K562 (cell line): ENCODE results near the gene B3GALT4. TPM values are rescaled to one million over a fixed set of nuclear protein-coding genes. Genes with fewer than 3 reads are reported as not detected.

Experiments
- C11orf30 ChIP-seq: fragments of 450-650 bp; IDR thresholded peaks from 2 replicates; pipeline ENCODE4 v1.6.1; 2016; ENCODE audit warnings: low read depth, mild to moderate bottlenecking
- CBFB ChIP-seq: sonication (generic); formaldehyde crosslinking; IDR thresholded peaks from 2 replicates; pipeline ENCODE4 v1.4.0; 2020; ENCODE audit warnings: mild to moderate bottlenecking, missing genetic modification reagents
- KHSRP ChIP-seq: fragments of 450-650 bp; IDR thresholded peaks from 2 replicates; pipeline ENCODE4 v1.6.1; 2017
- NCOA2 ChIP-seq, 2 experiments: fragments of 450-650 bp; IDR thresholded peaks; 2 replicates each; pipeline ENCODE4 v1.6.1; 2018; ENCODE audit warnings: mild to moderate bottlenecking in 2 of 2, moderate library complexity in 1 of 2; ENCODE audit not compliant: partially characterized antibody in 2 of 2
- NELFE ChIP-seq: IDR thresholded peaks from 2 replicates; pipeline ENCODE4 v1.6.1; 2011; ENCODE audit warnings: mild to moderate bottlenecking; ENCODE audit not compliant: insufficient read depth, insufficient read length
- NR1H2 ChIP-seq: sonication (generic); formaldehyde crosslinking; IDR thresholded peaks from 2 replicates; pipeline ENCODE4 v1.4.0; 2020; ENCODE audit warnings: mild to moderate bottlenecking, missing genetic modification reagents
- PML ChIP-seq: IDR thresholded peaks from 2 replicates; pipeline ENCODE4 v1.6.1; 2012; ENCODE audit warnings: low read length, inconsistent platforms
- RBM15 ChIP-seq: fragments of 200-400 bp; formaldehyde crosslinking; IDR thresholded peaks from 2 replicates; pipeline ENCODE4 v1.6.1; 2018; ENCODE audit warnings: mild to moderate bottlenecking, low read length, moderate library complexity; ENCODE audit not compliant: insufficient read depth
- RBM39 ChIP-seq: fragments of 200-400 bp; formaldehyde crosslinking; optimal IDR thresholded peaks from 2 replicates; pipeline ENCODE3; 2018; ENCODE audit warnings: low read depth, low read length
- RFX7 ChIP-seq: fragments of 250-450 bp; sonication (Bioruptor Pico); IDR thresholded peaks from 2 replicates; pipeline ENCODE4 v1.5.1; 2021; ENCODE audit warnings: mild to moderate bottlenecking
- SUPT5H ChIP-seq: fragments of 450-650 bp; IDR thresholded peaks from 2 replicates; pipeline ENCODE4 v1.6.1; 2016
- TAF15 ChIP-seq: fragments of 200-400 bp; formaldehyde crosslinking; IDR thresholded peaks from 2 replicates; pipeline ENCODE4 v1.6.1; 2017; ENCODE audit warnings: mild to moderate bottlenecking, low read depth, low read length, moderate library complexity
- ZKSCAN1 ChIP-seq: fragments of 150-350 bp; IDR thresholded peaks from 2 replicates; pipeline ENCODE4 v1.6.1; 2016; ENCODE audit warnings: low read depth, low read length
- ZNF212 ChIP-seq: fragments of 450-650 bp; formaldehyde crosslinking; IDR thresholded peaks from 2 replicates; pipeline ENCODE4 v1.4.0; 2020; ENCODE audit warnings: mild to moderate bottlenecking
- ZNF24 ChIP-seq: fragments of 450-650 bp; IDR thresholded peaks from 2 replicates; pipeline ENCODE4 v1.6.1; 2016
- ZNF408 ChIP-seq: fragments of 250-450 bp; sonication (Bioruptor Pico); IDR thresholded peaks from 2 replicates; pipeline ENCODE4 v1.4.0; 2020; ENCODE audit warnings: low read depth, mild to moderate bottlenecking, moderate library complexity
- ZNF589 ChIP-seq: fragments of 200-800 bp; sonication (Bioruptor generic); IDR thresholded peaks from 2 replicates; pipeline ENCODE4 v1.6.1; 2016; ENCODE audit warnings: low read depth, missing genetic modification characterization, missing compliant biosample characterization
- ZNF75A ChIP-seq: fragments of 450-650 bp; formaldehyde crosslinking; IDR thresholded peaks from 2 replicates; pipeline ENCODE4 v1.4.0; 2020; ENCODE audit warnings: mild to moderate bottlenecking
- polyA plus RNA-seq, 8 experiments: library from polyadenylated mRNA; depleted of rRNA in 4 of 8; stranded (reverse) in 5 of 8; unstranded in 3 of 8; fragments of >200 nt; fragmentation: Nextera tagmentation in 2 of 8; fragmentation: Illumina TruSeq in 1 of 8; extraction: Ambion mirVana in 2 of 8; extraction: Trizol in 1 of 8; gene quantifications; 2 replicates each; pipeline versions ENCODE4 v1.2.1 to v1.2.3, GENCODE V29; 2011 to 2014; ENCODE audit warnings: inconsistent platforms in 1 of 8, missing spikeins in 1 of 8
- total RNA-seq, 7 experiments: library from RNA; depleted of rRNA in 6 of 7; stranded (reverse); fragments of >200 nt in 6 of 7; fragmentation: Illumina TruSeq in 2 of 7; extraction: Trizol in 2 of 7; gene quantifications; 2 replicates each; pipeline versions ENCODE4 v1.2.1 to v1.2.3, GENCODE V29; 2011 to 2021; ENCODE audit warnings: low replicate concordance in 1 of 7
- TF ChIP-seq, protein P1 (sequence below): IDR thresholded peaks from 3 replicates; pipeline ENCODE4 v1.6.1; 2011; ENCODE audit warnings: borderline replicate concordance, mild to moderate bottlenecking, moderate library complexity; ENCODE audit not compliant: insufficient read length; ENCODE audit errors: extremely low read depth
- TF ChIP-seq, protein P2 (sequence below): sonication (generic); formaldehyde crosslinking; IDR thresholded peaks from 2 replicates; pipeline ENCODE4 v1.8.1; 2023; ENCODE audit warnings: mild to moderate bottlenecking, missing genetic modification reagents
- TF ChIP-seq, protein P3 (sequence below): sonication (generic); formaldehyde crosslinking; IDR thresholded peaks from 2 replicates; pipeline ENCODE4 v1.8.1; 2022; ENCODE audit warnings: missing genetic modification reagents

Gene B3GALT4
- total and polyA plus RNA-seq, 9 of the 15 experiments (the other 6 are each of a cell fraction or from before 2014, with no cell fraction given): 0.11 to 1.3 (median 0.53) TPM; not detected in 1

DNA sequence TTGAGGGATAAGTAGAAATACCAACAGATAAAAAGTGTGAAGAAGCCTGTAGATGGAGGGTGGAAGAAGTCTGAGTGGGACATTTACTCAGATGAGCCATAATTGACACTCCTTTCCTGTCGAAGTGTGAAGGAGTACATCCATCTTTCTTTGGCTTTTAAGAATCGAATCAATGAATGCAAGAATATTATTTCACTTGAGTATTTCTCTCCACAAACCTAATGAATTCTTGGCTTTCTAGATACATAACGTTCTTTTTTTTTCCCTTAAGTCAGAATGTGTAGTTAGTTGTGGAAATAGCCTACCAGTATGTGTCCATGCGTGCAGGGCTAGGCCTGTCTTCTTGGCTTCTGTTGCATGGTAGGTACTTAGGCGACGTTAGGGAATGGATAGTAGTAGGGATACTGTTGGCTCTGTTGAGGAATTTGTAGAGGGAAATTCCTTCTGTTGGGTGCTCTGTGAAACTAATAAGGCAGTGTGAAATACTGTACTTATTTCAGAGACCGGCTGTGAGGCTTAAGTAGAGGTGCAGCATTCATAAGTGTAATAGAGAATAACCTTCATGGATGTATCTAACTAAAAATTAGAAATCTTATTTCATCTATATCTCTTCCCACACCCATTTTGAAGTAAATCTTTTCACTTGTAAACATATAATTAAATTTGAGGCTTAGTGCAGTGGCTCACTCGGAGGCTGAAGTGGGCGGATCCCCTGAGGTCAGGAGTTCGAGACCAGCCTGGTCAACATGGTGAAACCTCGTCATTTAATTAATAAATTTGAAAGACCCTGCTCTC is 3.6 kb upstream of the B3GALT4 start (continued):
- TF ChIP-seq ZNF212 (no peak), CBFB (CRISPR knock-in tag) (no peak), RFX7 (CRISPR knock-in tag) (peak; percentile 44; the same call in 1 of the 2 replicates), SUPT5H (peak; percentile 24), C11orf30 (no peak), NR1H2 (CRISPR knock-in tag) (no peak), NCOA2 (IDR thresholded peaks at IDR 0.05; ENCODE audit: partially characterized antibody in 2 of 2) (no peak), KHSRP (peak; percentile 41; the same call in 1 of the 2 replicates), PML (no peak; the same call in 1 of the 2 replicates), ZNF24 (no peak), RBM15 (no peak), ZNF589 (CRISPR knock-in tag) (no peak), RBM39 (no peak), ZNF408 (no peak), NELFE (no peak), TAF15 (no peak), ZNF75A (no peak), ZKSCAN1 (no peak)
- TF ChIP-seq, protein P1, sequence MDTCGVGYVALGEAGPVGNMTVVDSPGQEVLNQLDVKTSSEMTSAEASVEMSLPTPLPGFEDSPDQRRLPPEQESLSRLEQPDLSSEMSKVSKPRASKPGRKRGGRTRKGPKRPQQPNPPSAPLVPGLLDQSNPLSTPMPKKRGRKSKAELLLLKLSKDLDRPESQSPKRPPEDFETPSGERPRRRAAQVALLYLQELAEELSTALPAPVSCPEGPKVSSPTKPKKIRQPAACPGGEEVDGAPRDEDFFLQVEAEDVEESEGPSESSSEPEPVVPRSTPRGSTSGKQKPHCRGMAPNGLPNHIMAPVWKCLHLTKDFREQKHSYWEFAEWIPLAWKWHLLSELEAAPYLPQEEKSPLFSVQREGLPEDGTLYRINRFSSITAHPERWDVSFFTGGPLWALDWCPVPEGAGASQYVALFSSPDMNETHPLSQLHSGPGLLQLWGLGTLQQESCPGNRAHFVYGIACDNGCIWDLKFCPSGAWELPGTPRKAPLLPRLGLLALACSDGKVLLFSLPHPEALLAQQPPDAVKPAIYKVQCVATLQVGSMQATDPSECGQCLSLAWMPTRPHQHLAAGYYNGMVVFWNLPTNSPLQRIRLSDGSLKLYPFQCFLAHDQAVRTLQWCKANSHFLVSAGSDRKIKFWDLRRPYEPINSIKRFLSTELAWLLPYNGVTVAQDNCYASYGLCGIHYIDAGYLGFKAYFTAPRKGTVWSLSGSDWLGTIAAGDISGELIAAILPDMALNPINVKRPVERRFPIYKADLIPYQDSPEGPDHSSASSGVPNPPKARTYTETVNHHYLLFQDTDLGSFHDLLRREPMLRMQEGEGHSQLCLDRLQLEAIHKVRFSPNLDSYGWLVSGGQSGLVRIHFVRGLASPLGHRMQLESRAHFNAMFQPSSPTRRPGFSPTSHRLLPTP: peak; percentile 46
- TF ChIP-seq, protein P2, sequence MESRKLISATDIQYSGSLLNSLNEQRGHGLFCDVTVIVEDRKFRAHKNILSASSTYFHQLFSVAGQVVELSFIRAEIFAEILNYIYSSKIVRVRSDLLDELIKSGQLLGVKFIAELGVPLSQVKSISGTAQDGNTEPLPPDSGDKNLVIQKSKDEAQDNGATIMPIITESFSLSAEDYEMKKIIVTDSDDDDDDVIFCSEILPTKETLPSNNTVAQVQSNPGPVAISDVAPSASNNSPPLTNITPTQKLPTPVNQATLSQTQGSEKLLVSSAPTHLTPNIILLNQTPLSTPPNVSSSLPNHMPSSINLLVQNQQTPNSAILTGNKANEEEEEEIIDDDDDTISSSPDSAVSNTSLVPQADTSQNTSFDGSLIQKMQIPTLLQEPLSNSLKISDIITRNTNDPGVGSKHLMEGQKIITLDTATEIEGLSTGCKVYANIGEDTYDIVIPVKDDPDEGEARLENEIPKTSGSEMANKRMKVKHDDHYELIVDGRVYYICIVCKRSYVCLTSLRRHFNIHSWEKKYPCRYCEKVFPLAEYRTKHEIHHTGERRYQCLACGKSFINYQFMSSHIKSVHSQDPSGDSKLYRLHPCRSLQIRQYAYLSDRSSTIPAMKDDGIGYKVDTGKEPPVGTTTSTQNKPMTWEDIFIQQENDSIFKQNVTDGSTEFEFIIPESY (CRISPR knock-in tag): no peak
- TF ChIP-seq, protein P3, sequence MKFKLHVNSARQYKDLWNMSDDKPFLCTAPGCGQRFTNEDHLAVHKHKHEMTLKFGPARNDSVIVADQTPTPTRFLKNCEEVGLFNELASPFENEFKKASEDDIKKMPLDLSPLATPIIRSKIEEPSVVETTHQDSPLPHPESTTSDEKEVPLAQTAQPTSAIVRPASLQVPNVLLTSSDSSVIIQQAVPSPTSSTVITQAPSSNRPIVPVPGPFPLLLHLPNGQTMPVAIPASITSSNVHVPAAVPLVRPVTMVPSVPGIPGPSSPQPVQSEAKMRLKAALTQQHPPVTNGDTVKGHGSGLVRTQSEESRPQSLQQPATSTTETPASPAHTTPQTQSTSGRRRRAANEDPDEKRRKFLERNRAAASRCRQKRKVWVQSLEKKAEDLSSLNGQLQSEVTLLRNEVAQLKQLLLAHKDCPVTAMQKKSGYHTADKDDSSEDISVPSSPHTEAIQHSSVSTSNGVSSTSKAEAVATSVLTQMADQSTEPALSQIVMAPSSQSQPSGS (CRISPR knock-in tag): no peak
